HG02759 (cell line): ENCODE measurements around the gene SELENOV.
"Not testable (repeated sequence)": the region's sequence is repeated elsewhere in the genome, so short reads cannot be mapped to it uniquely, and the experiment has no call there.

Experiments used
- ATAC-seq: cut with Tn5 transposase; IDR thresholded peaks from one replicate; pipeline ENCODE4 v1.9.1; 2021; ENCODE audit warnings: mild to moderate bottlenecking, moderate library complexity; ENCODE audit not compliant: unreplicated experiment

Gene SELENOV, protein sequence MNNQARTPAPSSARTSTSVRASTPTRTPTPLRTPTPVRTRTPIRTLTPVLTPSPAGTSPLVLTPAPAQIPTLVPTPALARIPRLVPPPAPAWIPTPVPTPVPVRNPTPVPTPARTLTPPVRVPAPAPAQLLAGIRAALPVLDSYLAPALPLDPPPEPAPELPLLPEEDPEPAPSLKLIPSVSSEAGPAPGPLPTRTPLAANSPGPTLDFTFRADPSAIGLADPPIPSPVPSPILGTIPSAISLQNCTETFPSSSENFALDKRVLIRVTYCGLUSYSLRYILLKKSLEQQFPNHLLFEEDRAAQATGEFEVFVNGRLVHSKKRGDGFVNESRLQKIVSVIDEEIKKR

DNA sequence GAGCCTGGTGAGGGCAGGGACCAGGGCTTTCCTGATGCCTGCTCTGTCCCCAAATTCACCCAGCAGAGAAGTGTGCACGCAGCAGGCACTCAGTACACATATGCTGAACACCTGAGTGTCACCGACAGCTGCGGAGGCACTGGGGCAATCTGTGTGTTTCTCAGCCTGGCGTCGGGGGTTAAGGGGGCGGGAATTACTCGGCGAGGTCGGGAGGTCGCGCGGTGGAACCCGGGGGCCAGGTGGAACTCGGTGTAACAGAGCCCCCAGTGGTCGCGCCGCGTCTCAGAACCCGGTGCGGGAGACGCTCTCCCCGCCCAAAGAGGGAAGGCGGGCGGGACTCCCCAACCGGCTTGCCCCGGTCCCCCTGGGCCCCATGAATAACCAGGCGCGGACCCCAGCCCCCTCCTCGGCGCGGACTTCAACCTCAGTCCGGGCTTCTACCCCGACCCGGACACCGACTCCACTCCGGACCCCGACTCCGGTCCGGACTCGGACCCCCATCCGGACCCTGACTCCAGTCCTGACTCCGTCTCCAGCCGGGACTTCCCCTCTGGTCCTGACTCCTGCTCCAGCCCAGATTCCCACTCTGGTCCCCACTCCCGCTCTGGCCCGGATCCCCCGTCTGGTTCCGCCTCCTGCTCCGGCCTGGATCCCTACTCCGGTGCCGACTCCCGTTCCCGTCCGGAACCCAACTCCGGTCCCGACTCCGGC is at the start of gene SELENOV:
Gene SELENOV, plus strand, starts transcription at position 300 of the 711 bp plus-strand sequence. Its CDS starts 74 bp downstream, at position 374.
- no peak for ATAC-seq

DNA sequence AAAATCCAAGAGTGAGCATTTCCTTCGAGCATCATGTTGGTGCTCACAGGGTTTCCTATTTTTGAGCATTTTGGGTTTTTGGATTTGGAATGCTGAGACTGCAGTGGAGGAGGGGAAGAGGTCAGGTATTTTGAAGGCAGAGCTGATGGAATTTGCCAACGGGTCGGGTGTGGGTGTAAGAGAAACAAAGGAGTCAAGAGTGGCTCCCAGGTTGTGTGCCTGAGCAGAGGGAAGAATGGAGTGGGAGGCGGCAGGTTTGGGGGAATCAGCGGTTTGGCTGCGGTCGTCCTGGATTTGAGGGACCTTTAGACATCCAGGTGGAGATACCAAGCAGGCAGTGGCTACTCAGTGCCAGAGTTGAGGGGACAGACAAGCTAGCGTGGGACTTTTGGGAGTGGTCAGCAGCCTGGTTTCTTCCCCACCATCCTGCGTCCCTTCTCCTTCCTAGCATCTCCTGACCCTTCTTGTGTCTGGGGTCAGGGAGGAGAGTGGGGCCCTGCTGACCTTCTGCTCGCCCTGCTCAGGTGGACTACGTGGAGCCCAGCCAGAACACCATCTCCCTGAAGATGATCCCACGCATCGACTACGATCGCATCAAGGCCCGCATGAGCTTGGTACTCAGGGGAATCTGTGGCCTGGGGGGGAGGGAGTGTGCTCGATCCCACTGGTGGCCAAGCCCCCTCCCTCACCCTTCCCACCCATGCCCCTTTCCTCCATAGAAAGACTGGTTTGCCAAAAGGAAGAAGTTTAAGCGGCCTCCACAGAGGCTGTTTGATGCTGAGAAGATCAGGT is 48.8 kb upstream of the SELENOV start:
- no peak for ATAC-seq

DNA sequence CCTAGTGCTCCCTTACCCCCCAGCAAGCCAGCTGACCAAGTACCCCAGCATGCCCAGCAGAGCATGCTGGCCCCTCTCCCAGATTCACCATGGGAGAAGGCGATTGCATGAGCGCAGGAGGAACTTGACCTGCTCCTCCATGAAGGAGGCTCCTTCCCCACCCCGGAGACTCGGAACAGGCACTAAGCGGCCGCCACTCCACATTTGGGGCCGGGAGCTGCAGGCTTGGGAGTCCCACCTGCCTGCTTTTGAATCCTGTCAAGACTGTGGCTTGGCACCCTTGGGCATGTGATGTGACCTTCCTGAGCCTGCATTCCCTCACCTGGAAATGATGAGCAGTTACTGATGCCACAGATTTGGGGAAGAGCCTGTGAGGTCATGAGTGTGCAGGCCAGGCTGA is 47.0 kb upstream of the SELENOV start:
- no peak for ATAC-seq

DNA sequence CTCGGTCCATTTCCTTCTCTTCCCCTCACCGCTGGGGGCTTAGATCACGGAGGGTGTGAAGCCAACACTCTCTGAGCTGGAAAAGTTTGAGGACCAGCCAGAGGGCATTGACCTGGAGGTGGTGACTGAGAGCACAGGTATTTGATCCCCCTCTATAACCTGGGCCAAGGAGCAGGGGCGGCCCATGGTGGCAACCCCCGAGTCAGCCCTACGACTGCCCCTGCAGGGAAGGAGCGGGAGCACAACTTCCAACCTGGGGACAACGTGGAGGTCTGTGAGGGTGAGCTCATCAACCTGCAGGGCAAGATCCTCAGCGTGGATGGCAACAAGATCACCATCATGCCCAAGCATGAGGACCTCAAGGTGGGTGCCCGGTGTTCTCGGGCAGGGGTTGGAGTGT is 45.9 kb upstream of the SELENOV start:
- no peak for ATAC-seq

DNA sequence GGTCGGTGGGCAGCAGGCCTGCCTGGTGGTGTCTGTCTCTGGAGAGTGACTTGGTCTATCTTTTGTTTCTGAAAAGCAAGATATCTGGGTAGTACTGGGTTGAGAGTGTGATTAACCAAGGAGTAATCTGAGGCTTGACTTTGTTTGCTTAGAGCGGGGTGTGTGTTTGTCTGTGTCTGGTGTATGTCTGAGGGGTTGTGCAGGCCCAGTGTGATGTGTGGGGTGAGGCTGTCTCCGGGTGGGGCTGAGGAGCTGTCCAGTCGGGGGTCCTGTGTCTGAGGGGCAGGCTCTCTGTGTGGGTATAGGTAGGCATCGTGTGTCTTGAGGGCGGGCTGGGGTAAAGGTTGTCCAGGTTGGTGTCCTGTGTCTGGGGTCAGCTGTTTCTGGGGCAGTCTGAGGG is 45.4 kb upstream of the SELENOV start:
- ATAC-seq = no peak

DNA sequence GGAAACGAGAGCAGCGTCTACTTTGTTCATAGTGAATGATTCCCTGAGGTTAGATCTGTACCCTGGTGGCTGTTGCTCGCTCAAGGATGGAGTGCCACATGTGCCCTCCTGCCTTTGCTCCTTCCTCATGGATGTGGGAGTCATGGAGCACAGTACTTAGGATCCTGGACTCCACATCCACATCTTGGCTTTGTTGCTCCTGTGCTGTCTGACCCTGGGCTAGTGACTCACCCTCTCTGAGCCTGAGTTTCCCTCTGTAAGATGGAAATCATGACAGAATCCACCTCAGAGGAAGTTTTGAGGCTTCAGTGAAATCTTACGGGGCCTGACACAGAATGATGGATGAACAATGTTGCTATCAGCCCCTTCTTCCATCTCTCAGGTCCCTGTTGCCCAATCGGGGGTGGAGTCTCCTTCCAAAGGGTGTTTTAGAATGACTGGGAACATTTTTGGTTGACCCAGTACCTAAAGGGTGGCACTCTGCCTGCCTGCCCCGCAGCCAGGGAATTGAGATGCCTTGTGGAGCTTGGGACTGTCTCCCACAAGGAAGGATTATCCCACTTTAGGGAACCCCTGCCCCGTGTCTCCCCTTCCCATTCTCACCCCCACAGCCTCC is 44.1 kb upstream of the SELENOV start:
- no peak for ATAC-seq

DNA sequence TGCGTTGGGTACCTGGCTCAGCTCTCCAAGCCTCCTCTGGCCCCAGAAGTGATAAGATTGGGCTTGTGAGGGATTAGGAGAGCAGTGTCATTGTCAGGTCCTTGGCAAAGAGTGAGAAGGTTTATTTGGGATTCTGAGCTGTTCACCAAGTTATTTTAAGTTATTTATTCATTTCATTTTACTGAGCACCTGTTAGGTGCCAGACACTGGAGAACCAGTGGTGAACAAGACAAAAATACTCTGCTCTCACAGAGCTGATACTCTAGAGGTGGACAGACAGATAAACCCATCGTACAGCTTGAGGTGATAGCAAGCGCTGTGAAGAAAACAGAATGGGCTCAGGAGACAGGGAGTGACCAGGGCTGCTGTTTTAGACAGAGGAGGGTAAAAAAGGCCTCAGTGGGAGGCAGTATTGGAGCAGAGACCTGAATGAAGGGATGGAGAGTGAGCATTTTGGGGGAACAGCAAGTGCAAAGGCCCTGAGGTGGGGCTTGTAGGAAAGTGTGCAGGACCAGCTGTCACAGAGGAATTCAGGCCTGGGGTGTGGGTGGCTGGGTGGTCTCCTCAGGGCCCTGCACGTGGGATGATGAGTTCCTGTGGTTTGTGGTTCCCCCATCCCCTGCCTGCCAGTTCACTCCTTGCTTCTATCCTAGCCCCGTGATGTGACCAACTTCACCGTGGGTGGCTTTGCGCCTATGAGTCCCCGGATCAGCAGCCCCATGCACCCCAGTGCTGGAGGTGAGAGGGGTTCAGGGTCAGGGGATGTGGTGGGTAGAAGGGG is 43.0 kb upstream of the SELENOV start:
- no peak for ATAC-seq

DNA sequence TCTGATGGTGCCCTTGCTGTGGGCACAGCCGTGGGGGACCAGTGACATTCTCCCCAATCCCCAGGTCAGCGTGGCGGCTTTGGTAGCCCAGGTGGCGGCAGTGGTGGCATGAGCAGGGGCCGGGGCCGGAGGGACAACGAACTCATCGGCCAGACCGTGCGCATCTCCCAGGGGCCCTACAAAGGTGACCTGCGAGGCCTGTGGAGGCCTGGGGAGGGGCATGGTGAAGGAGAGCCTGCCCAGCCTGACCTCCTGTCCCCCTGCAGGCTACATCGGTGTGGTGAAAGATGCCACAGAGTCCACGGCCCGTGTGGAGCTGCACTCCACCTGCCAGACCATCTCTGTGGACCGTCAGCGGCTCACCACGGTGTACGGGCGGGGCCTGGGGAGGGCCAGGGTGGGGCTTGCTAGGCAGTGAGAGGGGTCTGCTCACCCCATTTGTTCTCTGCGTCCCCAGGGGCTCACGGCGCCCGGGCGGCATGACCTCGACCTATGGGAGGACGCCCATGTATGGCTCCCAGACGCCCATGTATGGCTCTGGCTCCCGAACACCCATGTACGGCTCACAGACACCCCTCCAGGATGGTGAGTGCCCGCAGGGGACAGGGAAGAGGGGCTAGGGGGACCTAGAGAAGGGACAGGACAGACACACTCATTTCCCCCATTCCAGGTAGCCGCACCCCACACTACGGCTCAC is 42.0 kb upstream of the SELENOV start:
- no peak for ATAC-seq

DNA sequence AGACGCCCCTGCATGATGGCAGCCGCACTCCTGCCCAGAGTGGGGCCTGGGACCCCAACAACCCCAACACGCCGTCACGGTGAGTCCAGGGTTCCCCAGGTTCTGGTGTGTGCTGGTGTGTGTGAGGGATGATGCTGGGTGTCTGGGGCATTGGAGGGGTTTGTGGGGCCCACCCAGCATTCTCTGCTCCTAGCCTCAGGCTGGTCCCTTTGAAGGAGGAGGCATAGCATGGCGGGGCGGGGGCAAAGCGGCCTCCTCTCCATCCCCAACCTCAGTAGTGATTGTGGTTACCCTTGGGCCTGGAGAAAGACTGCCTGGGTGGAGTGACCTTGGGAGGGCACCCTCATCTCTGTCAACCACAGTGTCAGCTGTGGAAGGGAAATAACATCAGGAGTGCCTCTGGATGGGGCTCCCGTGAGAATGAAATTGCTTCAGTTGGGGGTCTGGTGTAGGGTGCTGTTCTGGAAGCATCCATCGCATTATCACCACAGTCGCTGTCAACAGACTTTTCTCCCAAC is 41.4 kb upstream of the SELENOV start:
- no peak for ATAC-seq

DNA sequence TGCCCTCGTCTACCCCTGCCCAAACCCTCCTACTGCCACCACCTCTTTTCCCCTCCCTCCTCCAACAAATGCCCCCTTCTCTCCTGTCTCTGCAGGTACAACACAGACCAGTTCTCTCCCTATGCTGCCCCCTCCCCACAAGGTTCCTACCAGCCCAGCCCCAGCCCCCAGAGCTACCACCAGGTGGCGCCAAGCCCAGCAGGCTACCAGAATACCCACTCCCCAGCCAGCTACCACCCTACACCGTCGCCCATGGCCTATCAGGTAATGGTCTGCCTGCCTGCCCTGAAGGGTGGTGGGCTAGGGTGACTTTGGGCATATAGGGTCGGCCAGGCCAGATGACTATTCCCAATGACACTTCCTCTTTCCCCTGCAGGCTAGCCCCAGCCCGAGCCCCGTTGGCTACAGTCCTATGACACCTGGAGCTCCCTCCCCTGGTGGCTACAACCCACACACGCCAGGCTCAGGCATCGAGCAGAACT is 40.8 kb upstream of the SELENOV start:
- no peak for ATAC-seq

DNA sequence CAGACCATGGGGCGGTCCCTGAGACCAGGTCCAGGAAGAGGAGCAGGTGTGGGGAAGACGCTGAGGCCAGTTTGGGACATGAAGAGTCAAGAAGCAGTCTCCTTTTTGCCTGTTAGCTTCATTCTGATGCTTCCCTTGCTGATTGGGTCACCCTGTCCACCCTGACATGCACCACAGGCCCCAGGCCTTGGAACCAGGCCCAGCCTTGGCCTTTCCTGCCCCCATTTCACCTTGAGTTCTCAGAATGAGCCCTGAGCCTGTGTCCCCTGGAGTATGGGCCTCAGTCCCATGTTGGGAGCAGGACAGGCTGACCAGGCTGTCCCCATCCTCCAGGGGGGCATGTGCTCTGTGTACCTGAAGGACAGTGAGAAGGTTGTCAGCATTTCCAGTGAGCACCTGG is 39.2 kb upstream of the SELENOV start:
- ATAC-seq = no peak

DNA sequence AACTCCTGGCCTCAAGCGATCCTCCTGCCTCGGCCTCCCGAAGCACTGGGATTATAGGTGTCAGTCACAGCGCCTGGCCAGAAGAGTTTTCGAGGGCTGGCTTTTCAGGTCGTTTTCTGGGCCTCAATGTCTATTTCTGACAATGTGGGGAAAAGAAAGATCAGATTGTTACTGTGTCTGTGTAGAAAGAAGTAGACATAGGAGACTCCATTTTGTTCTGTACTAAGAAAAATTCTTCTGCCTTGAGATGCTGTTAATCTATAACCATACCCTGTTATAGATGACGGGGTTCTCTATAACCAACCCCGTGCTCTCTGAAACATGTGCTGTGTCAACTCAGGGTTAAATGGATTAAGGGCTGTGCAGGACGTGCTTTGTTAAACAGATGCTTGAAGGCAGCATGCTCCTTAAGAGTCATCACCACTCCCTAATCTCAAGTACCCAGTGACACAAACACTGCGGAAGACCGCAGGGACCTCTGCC is 35.6 kb upstream of the SELENOV start:
- ATAC-seq = not testable (repeated sequence)

DNA sequence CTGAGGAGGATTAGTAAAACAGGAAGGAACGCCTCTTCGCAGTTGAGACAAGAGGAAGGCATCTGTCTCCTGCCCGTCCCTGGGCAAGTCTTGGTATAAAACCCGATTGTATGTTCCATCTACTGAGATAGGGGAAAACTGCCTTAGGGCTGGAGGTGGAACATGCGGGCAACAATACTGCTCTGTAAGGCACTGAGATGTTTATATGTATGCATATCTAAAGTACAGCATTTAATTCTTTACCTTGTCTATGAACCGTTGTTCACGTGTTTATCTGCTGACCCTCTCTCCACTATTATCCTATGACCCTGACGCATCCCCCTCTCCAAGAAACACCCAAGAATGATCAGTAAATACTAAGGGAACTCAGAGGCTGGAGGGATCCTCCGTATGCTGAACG is 35.0 kb upstream of the SELENOV start:
- no peak for ATAC-seq

DNA sequence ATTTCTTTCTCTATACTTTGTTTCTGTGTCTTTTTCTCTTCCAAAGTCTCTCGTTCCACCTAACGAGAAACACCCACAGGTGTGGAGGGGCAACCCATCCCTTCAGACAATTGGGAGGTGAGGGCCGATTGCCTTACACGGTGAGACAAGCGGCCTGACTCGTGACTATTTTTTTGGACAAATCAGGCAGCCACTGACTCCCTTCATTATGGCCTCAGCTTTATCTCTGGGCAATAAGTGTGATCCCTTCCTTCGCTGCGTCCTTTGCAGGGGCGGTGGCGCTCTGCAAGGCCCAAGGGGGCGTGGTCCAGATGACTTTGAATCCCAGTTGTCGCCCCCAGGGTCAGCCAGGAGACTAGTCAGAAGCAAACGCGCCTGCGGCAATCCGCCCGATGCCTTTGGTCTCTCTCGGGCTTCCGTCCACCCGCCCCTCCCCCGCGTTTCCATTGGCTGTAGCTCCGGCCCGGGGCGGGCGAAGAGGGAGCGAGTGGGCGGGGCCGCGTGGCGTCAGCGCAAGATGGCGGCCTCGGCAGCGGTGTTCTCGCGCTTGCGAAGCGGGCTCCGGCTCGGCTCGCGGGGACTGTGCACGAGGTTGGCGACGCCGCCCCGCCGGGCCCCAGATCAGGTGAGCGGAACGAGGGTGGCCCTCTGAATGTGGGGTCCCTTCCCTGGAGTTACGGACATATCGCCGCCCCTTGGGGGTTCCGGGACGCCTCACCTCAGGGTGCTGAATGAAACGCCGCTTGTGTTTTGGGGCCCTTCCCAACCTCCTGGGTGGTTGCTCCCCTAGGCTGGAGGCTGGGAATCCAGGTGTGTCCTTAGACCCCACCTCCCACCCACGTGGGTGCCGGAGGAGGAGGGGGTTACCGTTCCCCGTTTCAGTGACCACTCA is 34.4 kb upstream of the SELENOV start, which contains the start of gene TIMM50:
Gene TIMM50, plus strand, starts transcription at position 502 of the 892 bp plus-strand sequence. Its CDS starts 16 bp downstream, at position 518.
- peak; percentile 95 for ATAC-seq

DNA sequence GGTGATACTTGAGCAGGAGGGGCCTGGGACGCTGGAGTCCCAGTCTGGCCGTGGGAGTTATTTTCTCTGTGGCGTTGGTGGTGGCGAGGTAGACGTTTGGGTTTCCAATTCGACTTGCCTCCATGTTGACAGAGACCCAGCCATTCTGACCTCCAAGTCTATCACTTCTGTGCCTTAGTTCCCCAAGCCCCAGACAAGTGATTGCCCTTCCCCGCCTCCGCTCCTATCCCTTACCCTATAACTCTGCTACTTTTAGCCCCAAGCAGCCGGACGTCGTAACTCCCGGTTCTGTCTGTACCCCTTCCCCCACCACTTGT is 33.8 kb upstream of the SELENOV start:
- no peak for ATAC-seq

DNA sequence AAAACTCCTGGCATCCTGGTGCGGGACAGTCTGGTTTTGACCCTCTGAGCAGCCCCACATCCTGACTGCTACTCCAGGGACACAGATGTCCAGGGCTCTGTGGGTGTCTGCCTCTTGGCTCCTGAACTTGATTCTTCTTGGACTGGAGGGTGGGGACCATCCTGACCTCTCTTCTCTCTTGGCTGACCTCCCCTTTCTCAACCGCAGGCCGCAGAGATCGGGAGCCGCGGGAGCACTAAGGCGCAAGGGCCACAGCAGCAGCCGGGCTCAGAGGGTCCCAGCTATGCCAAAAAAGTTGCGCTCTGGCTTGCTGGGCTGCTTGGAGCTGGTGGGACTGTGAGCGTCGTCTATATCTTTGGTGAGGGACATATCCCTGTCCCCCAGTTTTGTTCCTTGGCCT is 33.3 kb upstream of the SELENOV start:
- ATAC-seq = no peak

DNA sequence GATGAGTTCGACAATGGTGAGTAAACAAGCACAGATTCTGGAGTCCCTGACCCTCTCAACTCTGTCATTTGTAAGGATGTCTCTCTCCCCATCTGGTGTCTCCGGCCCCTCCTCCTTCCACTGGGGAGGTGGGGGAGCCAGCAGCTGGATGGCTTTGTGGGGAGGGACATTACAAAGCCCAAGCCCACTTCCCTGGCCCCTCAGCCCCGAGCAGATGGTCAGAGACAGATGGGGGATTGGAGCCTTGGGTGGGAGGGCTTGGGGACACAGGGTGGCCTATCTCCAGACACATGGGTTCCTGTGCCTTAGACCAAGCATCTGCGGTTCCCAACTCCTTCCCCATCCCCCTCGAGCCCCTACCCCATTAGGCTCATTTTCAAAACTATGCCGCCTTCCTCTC is 31.8 kb upstream of the SELENOV start:
- no peak for ATAC-seq

DNA sequence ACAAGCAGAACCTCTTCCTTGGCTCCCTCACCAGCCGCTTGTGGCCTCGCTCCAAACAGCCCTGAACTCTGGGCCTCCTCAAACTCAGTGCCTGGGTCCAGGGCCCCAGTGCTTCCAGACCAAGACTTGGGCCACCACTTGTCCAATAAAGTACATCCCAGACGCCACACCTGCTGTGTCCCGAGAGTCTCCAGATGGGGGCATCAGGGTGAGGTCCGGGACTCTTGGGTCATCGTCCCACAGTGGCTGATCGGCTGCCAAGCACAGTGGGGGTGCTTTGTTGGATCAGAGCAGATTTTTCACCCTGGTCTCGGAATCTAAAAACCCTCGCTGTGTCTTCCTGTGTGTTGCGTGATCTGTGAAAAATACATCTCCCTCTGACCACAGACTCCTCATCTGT is 25.2 kb upstream of the SELENOV start:
- no peak for ATAC-seq
